ENCODE results near the gene IMPG2. TPM values are rescaled to one million over a fixed set of nuclear protein-coding genes. Genes with fewer than 3 reads are reported as not detected.

IMPG2 gene
- total RNA-seq, 1 donor = 0.36 TPM

- H3K4me3 ChIP-seq (ENCODE audit: insufficient read depth, low read length) = no peak overlapping the region
- no peaks in the 10 kb centered on the region for H3K4me1 ChIP-seq (ENCODE audit: insufficient read depth, low read length)
- DNase-seq (ENCODE audit: insufficient read length, low spot score, missing footprints) = no peak
- H4K20me1 ChIP-seq (ENCODE audit: insufficient read depth, low read length) = no peaks in the 10 kb centered on the region
- no peaks in the 10 kb centered on the region for H3K9me3 ChIP-seq (ENCODE audit: low read depth, low read length)
- no peak overlapping the region for H3K27ac ChIP-seq (ENCODE audit: low read depth, low read length)
- no peaks in the 10 kb centered on the region for H3K27me3 ChIP-seq (ENCODE audit: insufficient read depth, low read length)
- no peak overlapping the region for H3K4me2 ChIP-seq (ENCODE audit: insufficient read depth, low read length)
- no peak overlapping the region for H2AFZ ChIP-seq (ENCODE audit: low read length)
- TF ChIP-seq, protein P1, sequence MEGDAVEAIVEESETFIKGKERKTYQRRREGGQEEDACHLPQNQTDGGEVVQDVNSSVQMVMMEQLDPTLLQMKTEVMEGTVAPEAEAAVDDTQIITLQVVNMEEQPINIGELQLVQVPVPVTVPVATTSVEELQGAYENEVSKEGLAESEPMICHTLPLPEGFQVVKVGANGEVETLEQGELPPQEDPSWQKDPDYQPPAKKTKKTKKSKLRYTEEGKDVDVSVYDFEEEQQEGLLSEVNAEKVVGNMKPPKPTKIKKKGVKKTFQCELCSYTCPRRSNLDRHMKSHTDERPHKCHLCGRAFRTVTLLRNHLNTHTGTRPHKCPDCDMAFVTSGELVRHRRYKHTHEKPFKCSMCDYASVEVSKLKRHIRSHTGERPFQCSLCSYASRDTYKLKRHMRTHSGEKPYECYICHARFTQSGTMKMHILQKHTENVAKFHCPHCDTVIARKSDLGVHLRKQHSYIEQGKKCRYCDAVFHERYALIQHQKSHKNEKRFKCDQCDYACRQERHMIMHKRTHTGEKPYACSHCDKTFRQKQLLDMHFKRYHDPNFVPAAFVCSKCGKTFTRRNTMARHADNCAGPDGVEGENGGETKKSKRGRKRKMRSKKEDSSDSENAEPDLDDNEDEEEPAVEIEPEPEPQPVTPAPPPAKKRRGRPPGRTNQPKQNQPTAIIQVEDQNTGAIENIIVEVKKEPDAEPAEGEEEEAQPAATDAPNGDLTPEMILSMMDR (IDR thresholded peaks at IDR 0.05; ENCODE audit: extremely low read depth, low read depth, low read length) = no peak
- no peaks in the 10 kb centered on the region for H3K79me2 ChIP-seq (ENCODE audit: insufficient read depth, low read length)
- H3K36me3 ChIP-seq (ENCODE audit: insufficient read depth, low read length) = no peaks in the 10 kb centered on the region
Measured at GRCh38 chr3:101271728-101272127, 48.6 kb downstream of the IMPG2 start.

DNA sequence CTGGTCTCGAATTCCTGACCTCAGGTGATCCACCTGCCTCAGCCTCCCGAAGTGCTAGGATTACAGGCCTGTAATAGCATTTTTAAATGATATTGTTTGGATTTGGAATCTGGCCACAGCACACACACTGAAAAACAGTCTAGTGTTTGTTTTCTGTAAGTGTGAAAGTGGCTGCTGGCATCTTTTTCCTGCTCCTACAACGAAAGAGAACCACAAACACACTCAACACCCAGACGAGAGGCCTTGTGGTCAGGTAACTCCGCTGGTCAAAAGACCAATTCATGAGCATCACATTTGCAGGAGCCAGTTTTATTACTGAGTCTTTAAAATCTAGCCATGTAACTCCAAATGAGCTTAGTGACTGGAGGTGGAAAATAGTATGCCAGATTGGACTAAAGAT is 50.2 kb downstream of the IMPG2 start:
- Histone ChIP-seq H3K27ac (ENCODE audit: low read depth, low read length) (no peak overlapping the region), H3K4me3 (ENCODE audit: insufficient read depth, low read length) (no peak overlapping the region), H3K36me3 (ENCODE audit: insufficient read depth, low read length) (no peaks in the 10 kb centered on the region), H2AFZ (ENCODE audit: low read length) (no peak overlapping the region), H3K79me2 (ENCODE audit: insufficient read depth, low read length) (no peaks in the 10 kb centered on the region), H3K9me3 (ENCODE audit: low read depth, low read length) (no peaks in the 10 kb centered on the region), H3K4me2 (ENCODE audit: insufficient read depth, low read length) (no peak overlapping the region), H3K4me1 (ENCODE audit: insufficient read depth, low read length) (no peaks in the 10 kb centered on the region), H3K27me3 (ENCODE audit: insufficient read depth, low read length) (no peaks in the 10 kb centered on the region), H4K20me1 (ENCODE audit: insufficient read depth, low read length) (no peaks in the 10 kb centered on the region)
- TF ChIP-seq, protein P1 (IDR thresholded peaks at IDR 0.05; ENCODE audit: extremely low read depth, low read depth, low read length) = no peak
- no peak for DNase-seq (ENCODE audit: insufficient read length, low spot score, missing footprints)

DNA sequence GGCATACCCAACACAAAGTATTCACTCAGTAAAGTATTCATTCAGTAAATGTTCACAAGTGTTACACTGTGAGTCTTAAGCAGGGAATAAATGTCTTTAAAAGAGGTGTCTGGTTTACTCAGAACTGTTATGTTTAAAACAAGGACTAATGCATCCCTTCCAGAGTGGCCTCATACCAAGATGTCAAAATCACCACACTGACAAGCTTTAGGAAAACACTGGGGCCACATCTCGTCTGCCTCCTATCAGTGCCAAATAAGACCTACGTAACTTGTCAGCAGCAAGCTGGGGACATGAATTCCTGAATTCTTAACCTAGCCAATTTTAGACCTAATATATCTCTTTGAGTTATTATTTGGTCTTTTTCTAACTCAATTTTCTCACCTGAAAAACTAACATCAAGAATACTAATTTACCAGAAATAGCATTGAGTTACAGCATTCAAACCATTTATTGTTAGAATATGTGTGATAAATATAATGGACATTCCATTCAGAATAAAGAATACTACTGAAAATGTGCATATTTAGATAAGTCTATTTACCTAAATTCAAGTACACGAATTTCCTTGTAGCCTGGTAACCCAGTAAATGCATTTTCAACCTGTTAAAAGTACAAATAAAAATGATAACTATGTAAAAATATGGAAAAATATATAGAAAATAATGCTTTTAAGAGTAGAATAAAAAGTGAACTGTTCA is 51.3 kb downstream of the IMPG2 start:
- no peaks in the 10 kb centered on the region for H3K27me3 ChIP-seq (ENCODE audit: insufficient read depth, low read length)
- H3K4me2 ChIP-seq (ENCODE audit: insufficient read depth, low read length) = no peak overlapping the region
- H2AFZ ChIP-seq (ENCODE audit: low read length) = no peak overlapping the region
- H3K79me2 ChIP-seq (ENCODE audit: insufficient read depth, low read length) = no peaks in the 10 kb centered on the region
- H3K9me3 ChIP-seq (ENCODE audit: low read depth, low read length) = no peaks in the 10 kb centered on the region
- H3K36me3 ChIP-seq (ENCODE audit: insufficient read depth, low read length) = no peaks in the 10 kb centered on the region
- H3K27ac ChIP-seq (ENCODE audit: low read depth, low read length) = no peak overlapping the region
- DNase-seq (ENCODE audit: insufficient read length, low spot score, missing footprints) = no peak
- H3K4me1 ChIP-seq (ENCODE audit: insufficient read depth, low read length) = no peaks in the 10 kb centered on the region
- TF ChIP-seq, protein P1 (IDR thresholded peaks at IDR 0.05; ENCODE audit: extremely low read depth, low read depth, low read length) = no peak
- no peak overlapping the region for H3K4me3 ChIP-seq (ENCODE audit: insufficient read depth, low read length)
- H4K20me1 ChIP-seq (ENCODE audit: insufficient read depth, low read length) = no peaks in the 10 kb centered on the region

GRCh38 chr3:101268141-101268540 is 52.2 kb downstream of the IMPG2 start:
- DNase-seq (ENCODE audit: insufficient read length, low spot score, missing footprints) = no peak
- Histone ChIP-seq H2AFZ (ENCODE audit: low read length) (no peak overlapping the region), H3K9me3 (ENCODE audit: low read depth, low read length) (no peaks in the 10 kb centered on the region), H3K4me3 (ENCODE audit: insufficient read depth, low read length) (no peak overlapping the region), H4K20me1 (ENCODE audit: insufficient read depth, low read length) (no peaks in the 10 kb centered on the region), H3K36me3 (ENCODE audit: insufficient read depth, low read length) (no peaks in the 10 kb centered on the region), H3K4me1 (ENCODE audit: insufficient read depth, low read length) (no peaks in the 10 kb centered on the region), H3K79me2 (ENCODE audit: insufficient read depth, low read length) (no peaks in the 10 kb centered on the region), H3K27ac (ENCODE audit: low read depth, low read length) (no peak overlapping the region), H3K27me3 (ENCODE audit: insufficient read depth, low read length) (no peaks in the 10 kb centered on the region), H3K4me2 (ENCODE audit: insufficient read depth, low read length) (no peak overlapping the region)
- TF ChIP-seq, protein P1 (IDR thresholded peaks at IDR 0.05; ENCODE audit: extremely low read depth, low read depth, low read length) = no peak
